HG03469 (cell line): ENCODE results near the gene GJB4.
"Not testable (repeated sequence)": the region's sequence is repeated elsewhere in the genome, so short reads cannot be mapped to it uniquely, and the experiment has no call there.

Source experiments
- ATAC-seq: cut with Tn5 transposase; IDR thresholded peaks from one replicate; pipeline ENCODE4 v1.9.1; 2021; ENCODE audit warnings: mild to moderate bottlenecking, moderate library complexity, moderate number of reproducible peaks; ENCODE audit not compliant: unreplicated experiment

Gene GJB4

GRCh38 chr1:34759503-34760357, at the start of gene GJB4:
GJB4 (plus strand) TSS chr1:34759740; CDS start chr1:34761255, 1,515 bp downstream.
- no peak for ATAC-seq

GRCh38 chr1:34710812-34711211, 48.7 kb upstream of the GJB4 start:
- no peak for ATAC-seq

- no peak for ATAC-seq
Observed at GRCh38 chr1:34711485-34711884, 48.1 kb upstream of the GJB4 start.

- ATAC-seq = no peak
Observed at GRCh38 chr1:34712007-34712688, 47.4 kb upstream of the GJB4 start.

- ATAC-seq = no peak
Observed at GRCh38 chr1:34713443-34713842, 46.1 kb upstream of the GJB4 start.

GRCh38 chr1:34714386-34714785, 45.2 kb upstream of the GJB4 start:
- ATAC-seq = no peak

- ATAC-seq = no peak
Observed at GRCh38 chr1:34715139-34715538, 44.4 kb upstream of the GJB4 start.

- ATAC-seq = no peak
Observed at GRCh38 chr1:34721241-34721640, 38.3 kb upstream of the GJB4 start.

- ATAC-seq = no peak
Observed at GRCh38 chr1:34721646-34722355, 37.7 kb upstream of the GJB4 start.

- ATAC-seq = no peak
Observed at GRCh38 chr1:34726861-34727260, 32.7 kb upstream of the GJB4 start.

- ATAC-seq = no peak
Observed at GRCh38 chr1:34730485-34730884, 29.1 kb upstream of the GJB4 start.

GRCh38 chr1:34732831-34733230, 26.7 kb upstream of the GJB4 start:
- not testable (repeated sequence) for ATAC-seq

GRCh38 chr1:34736692-34737091, 22.8 kb upstream of the GJB4 start:
- no peak for ATAC-seq

GRCh38 chr1:34737236-34737635, 22.3 kb upstream of the GJB4 start:
- not testable (repeated sequence) for ATAC-seq

- ATAC-seq = no peak
Observed at GRCh38 chr1:34739613-34740012, 19.9 kb upstream of the GJB4 start.

GRCh38 chr1:34740161-34740868, 19.2 kb upstream of the GJB4 start:
- no peak for ATAC-seq

- ATAC-seq = no peak
Observed at GRCh38 chr1:34742667-34743270, 16.8 kb upstream of the GJB4 start.

GRCh38 chr1:34743775-34744174, 15.8 kb upstream of the GJB4 start:
- no peak for ATAC-seq

- no peak for ATAC-seq
Observed at GRCh38 chr1:34744851-34745250, 14.7 kb upstream of the GJB4 start.

GRCh38 chr1:34745666-34746065, 13.9 kb upstream of the GJB4 start:
- no peak for ATAC-seq

GRCh38 chr1:34746101-34746500, 13.4 kb upstream of the GJB4 start:
- no peak for ATAC-seq
